Osteoblast (primary cell): ENCODE results near the gene TBX15. TPM values are rescaled to one million over a fixed set of nuclear protein-coding genes. Genes with fewer than 3 reads are reported as not detected.

ENCODE experiments used
- DNase-seq: peaks from one replicate; pipeline ENCODE4 v3.0.0; 2011; ENCODE audit warnings: low spot score, mixed read lengths; ENCODE audit not compliant: insufficient read length; ENCODE audit errors: missing footprints
- H2AFZ ChIP-seq: 2 replicates; pipeline ENCODE4 v1.6.0; 2011; ENCODE audit warnings: mild to moderate bottlenecking, low read length
- H3K27ac ChIP-seq: 2 replicates; pipeline ENCODE4 v1.5.1; 2011; ENCODE audit warnings: mild to moderate bottlenecking, low read depth, low read length, moderate library complexity
- H3K27me3 ChIP-seq: 2 replicates; pipeline ENCODE4 v1.6.0; 2012; ENCODE audit warnings: mild to moderate bottlenecking, control low read depth, inconsistent platforms, low read length, moderate library complexity; ENCODE audit not compliant: insufficient read depth
- H3K36me3 ChIP-seq: 2 replicates; pipeline ENCODE4 v1.5.1; 2011; ENCODE audit warnings: mild to moderate bottlenecking, low read length, control low read depth, moderate library complexity; ENCODE audit not compliant: insufficient read depth
- H3K4me1 ChIP-seq: 2 replicates; pipeline ENCODE4 v1.5.1; 2011; ENCODE audit warnings: mild to moderate bottlenecking, low read length, control low read depth, moderate library complexity; ENCODE audit not compliant: insufficient read depth
- H3K4me2 ChIP-seq: 2 replicates; pipeline ENCODE4 v1.6.0; 2011; ENCODE audit warnings: mild to moderate bottlenecking, low read length; ENCODE audit not compliant: insufficient read depth
- H3K4me3 ChIP-seq: fragments of 200-600 bp; sonication (generic); 3 replicates; pipeline ENCODE4 v1.5.1; 2012; ENCODE audit warnings: mild to moderate bottlenecking, low read length, inconsistent platforms; ENCODE audit not compliant: insufficient read depth
- H3K79me2 ChIP-seq: 2 replicates; pipeline ENCODE4 v1.6.0; 2012; ENCODE audit warnings: mild to moderate bottlenecking, low read length, control low read depth, inconsistent platforms; ENCODE audit not compliant: insufficient read depth
- H3K9me3 ChIP-seq: 2 replicates; pipeline ENCODE4 v1.5.1; 2011; ENCODE audit warnings: low read depth, low read length, control low read depth
- H4K20me1 ChIP-seq: 2 replicates; pipeline ENCODE4 v1.6.0; 2012; ENCODE audit warnings: mild to moderate bottlenecking, low read length, control low read depth; ENCODE audit not compliant: insufficient read depth
- CTCF ChIP-seq: IDR thresholded peaks from 2 replicates; pipeline ENCODE4 v1.5.1; 2011; ENCODE audit warnings: mild to moderate bottlenecking, low read depth, low read length, moderate library complexity; ENCODE audit errors: extremely low read depth
- total RNA-seq: library from RNA; depleted of rRNA; stranded (reverse); fragments of >200 nt; gene quantifications from 2 replicates; pipeline ENCODE4 v1.2.3, GENCODE V29; 2012

TBX15 gene
- total RNA-seq, 1 donor: 44.5 TPM

- Histone ChIP-seq H3K4me3 (no peak overlapping the region), H3K79me2 (no peaks in the 10 kb centered on the region), H3K9me3 (peaks cover 3% of the 10 kb centered on the region)
Observed at GRCh38 chr1:119011116-119011515, 23.0 kb upstream of the TBX15 start.

GRCh38 chr1:119010201-119010600, 22.1 kb upstream of the TBX15 start:
- DNase-seq: peak; percentile 88
- no peak overlapping the region for H3K4me3 ChIP-seq
- peak overlapping the region; percentile 75 for H3K27ac ChIP-seq
- TF ChIP-seq CTCF: no peak
- peaks cover 3% of the 10 kb centered on the region for H3K9me3 ChIP-seq
- no peak overlapping the region for H2AFZ ChIP-seq
- H3K4me2 ChIP-seq: no peak overlapping the region
- peaks cover 14% of the 10 kb centered on the region for H3K27me3 ChIP-seq
- no peaks in the 10 kb centered on the region for H3K79me2 ChIP-seq
- no peaks in the 10 kb centered on the region for H3K36me3 ChIP-seq
- H3K4me1 ChIP-seq: peaks cover 23% of the 10 kb centered on the region
- H4K20me1 ChIP-seq: no peaks in the 10 kb centered on the region

More at GRCh38 chr1:119011116-119011515, 23.0 kb upstream of the TBX15 start:
- Histone ChIP-seq H3K27me3 (peaks cover 6% of the 10 kb centered on the region), H3K36me3 (no peaks in the 10 kb centered on the region), H4K20me1 (no peaks in the 10 kb centered on the region), H3K4me2 (no peak overlapping the region), H2AFZ (no peak overlapping the region), H3K4me1 (peaks cover 23% of the 10 kb centered on the region), H3K27ac (no peak overlapping the region)
- no peak for TF ChIP-seq CTCF
- DNase-seq: no peak

- Histone ChIP-seq H3K36me3 (no peaks in the 10 kb centered on the region), H3K4me2 (peak overlapping the region; percentile 88), H3K4me3 (peak overlapping the region; percentile 64), H3K4me1 (peaks cover 23% of the 10 kb centered on the region), H3K79me2 (no peaks in the 10 kb centered on the region), H2AFZ (no peak overlapping the region), H3K27me3 (peaks cover 14% of the 10 kb centered on the region), H3K9me3 (peaks cover 3% of the 10 kb centered on the region), H4K20me1 (no peaks in the 10 kb centered on the region), H3K27ac (peak overlapping the region; percentile 75)
- no peak for DNase-seq
- TF ChIP-seq CTCF: no peak
Observed at GRCh38 chr1:119009312-119009655, 21.1 kb upstream of the TBX15 start.

GRCh38 chr1:119008483-119009311, 20.6 kb upstream of the TBX15 start:
- Histone ChIP-seq H3K27me3 (peaks cover 14% of the 10 kb centered on the region), H3K79me2 (no peaks in the 10 kb centered on the region), H3K9me3 (peaks cover 3% of the 10 kb centered on the region), H4K20me1 (no peaks in the 10 kb centered on the region), H3K4me2 (peak overlapping the region; percentile 88), H2AFZ (peak overlapping the region; percentile 83), H3K4me3 (peak overlapping the region; percentile 64), H3K36me3 (no peaks in the 10 kb centered on the region), H3K27ac (peak overlapping the region; percentile 75), H3K4me1 (peaks cover 23% of the 10 kb centered on the region)
- peak; percentile 65 for TF ChIP-seq CTCF
- peak; percentile 95 for DNase-seq
